Kasumi-1 (cell line): ENCODE results near the gene ABHD3.
"Not testable (repeated sequence)": the region's sequence is repeated elsewhere in the genome, so short reads cannot be mapped to it uniquely, and the experiment has no call there.

Source experiments
- DNase-seq, 2 experiments: peaks; one replicate each; lab custom pipeline; 2025; lab: John Stamatoyannopoulos, UW

ABHD3 gene

DNA sequence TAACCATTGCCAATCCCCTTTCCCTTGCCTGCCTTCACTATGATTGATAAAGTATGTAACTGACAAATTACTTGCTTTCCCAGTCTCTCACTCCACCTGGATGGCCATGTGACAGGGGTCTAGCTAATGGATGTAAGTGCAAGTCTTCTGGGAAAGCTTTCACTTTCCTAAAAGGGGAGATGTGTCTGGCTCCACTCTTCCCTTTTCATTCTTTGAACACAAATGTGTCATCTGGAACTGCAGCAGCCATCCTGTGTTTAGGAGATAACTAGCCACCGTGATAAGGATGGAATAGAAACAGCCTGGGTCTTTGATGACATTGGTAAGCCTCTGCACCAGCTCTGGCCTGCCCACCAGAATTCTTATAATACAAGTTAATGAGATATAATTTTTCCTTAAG lies 54.3 kb downstream of the ABHD3 start:
- DNase-seq: no peak

DNA sequence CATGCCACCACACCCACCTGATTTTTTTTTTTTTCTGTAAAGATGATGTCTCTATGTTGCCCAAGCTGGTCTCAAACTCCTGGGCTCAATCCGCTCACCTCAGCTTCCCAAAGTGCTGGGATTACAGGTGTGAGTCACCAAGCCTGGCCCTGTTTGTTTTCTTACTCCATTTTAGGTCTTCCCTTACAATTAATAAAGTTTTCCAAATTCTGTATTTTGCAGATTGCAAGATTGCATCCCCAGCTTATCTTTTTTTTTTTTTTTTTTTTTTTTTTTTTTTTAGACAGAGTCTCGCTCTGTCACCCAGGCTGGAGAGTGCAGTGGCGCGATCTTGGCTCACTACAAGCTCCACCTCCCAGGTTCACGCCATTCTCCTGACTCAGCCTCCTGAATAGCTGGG lies 64.2 kb downstream of the ABHD3 start:
- DNase-seq: not testable (repeated sequence)

DNA sequence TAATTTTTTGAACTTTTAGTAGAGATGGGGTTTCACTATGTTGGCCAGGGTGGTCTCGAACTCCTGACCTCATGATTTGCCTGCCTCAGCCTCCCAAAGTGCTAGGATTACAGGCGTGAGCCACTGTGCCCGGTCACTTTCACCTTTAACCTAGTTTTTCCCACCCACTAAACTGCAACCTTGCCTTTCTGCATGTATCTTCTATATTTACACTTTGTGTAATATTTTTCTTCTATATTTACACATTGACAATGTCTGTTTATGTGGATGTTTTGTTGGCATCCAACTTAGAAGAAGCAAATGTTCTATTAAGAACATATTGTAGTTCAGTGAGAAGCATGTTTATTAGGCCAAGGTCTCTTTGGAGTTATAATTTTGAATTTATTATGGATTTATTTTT lies 65.8 kb downstream of the ABHD3 start:
- DNase-seq: no peak

DNA sequence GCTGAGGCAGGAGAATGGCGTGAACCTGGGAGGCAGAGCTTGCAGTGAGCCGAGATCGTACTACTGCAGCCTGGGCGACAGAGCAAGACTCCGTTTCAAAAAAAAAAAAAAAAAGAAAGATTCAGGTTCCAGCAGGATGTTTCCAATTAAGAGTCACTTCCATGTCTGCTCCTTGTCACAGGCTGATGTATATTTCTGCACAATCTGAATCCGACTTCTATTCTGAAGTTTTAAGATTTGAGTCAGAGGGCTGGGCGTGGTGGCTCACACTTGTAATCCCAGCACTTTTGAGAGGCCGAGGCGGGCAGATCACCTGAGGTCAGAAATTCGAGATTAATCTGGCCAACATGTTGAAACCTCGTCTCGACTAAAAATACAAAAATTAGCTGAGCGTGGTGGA lies 67.8 kb downstream of the ABHD3 start:
- no peak for DNase-seq

DNA sequence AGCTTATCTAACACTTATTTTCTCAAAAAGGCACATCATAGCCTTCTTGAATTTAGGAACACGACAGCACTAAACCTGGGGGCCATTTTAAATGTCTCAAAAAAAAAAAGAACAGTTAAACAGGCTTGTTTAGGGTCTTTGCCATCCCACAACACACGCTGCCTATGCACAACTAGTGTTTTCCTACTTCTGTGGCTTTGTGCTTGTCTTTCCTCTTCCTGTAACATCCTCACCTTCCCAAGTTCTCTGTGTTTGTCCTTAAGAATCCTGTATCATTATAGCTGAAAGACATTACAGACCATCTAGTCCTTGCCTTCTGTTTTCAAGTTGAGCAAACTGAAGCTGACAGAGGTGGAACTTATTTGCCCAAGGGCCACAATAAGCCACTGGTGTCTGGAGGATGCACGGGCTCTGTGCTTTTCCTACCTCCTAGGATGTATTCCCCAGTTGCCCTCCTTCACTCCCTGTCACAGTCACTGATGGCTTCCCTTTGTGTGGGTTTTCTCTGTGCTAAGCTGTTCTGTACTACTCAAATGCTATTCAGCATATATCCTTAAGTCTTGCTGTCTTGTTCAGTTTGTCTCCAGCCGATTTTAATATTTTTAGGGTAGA lies 69.9 kb downstream of the ABHD3 start:
- DNase-seq: no peak

DNA sequence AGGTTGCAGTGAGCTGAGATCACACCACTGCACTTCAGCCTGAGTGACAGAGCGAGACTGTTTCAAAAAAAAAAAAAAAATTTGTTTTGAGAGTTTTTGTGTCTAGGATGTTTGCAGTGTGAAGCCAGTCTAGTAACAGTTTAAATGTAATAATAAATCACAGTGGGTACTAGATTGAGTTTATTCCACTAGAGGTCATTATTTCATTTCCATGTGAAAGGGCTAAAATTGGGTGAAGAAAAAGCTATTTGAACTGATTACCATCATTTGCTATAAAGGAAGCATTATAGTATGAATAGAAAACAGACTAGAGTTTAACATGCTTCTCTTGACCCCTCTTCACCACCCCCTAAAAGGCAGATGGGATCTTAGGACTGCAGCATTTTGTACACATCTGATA lies 72.2 kb downstream of the ABHD3 start:
- peak in 1 of 2 experiments; percentile 20 for DNase-seq

DNA sequence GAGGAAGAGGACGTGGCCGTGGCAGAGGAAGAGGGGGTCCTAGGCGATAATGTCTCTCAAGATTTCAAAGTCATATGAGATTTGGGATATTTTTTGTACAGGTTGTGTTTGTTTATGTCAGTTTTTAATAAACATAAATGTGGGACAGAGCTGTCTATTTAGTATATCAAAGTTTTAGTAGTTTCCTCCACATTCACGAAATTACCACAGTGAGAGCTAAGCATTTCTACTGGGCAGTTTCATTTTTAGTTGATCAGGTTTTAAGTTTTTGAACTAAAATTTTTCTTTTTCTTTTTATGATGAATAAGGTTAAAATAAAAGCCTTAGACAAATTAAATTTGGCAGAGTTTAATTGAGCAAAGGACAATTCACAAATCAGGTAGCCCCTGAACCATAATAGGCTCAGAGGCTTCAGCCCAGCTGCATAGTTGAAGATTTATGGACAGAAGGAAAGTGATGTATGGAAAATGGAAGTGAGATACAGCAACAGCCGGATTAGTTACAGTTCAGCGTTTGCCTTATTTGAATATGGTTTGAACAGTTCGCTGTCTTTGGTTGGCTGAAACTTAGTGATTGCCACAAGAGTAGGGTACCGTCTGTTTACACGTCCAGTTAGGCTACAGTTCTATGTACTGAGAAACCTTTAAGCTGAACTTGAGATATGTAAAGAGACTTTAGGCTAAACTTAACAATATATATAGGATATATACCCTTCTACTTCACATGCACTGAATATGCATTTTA lies 75.3 kb downstream of the ABHD3 start:
- no peak for DNase-seq

DNA sequence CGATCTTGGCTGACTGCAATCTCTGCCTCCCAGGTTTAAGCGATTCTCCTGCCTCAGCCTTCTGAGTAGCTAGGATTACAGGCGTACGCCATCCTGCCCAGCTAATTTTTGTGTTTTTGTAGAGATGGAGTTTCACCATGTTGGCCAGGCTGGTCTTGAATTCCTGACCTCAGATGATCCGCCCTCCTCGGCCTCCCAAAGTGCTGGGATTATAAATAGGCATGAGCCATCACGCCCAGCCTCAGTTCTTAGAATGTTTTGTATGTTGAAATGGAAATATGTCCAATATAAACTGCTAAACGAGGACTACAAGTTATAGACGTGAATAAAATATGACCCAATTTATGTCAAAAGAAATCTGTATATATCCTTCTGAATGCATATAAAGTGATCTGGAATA lies 82.9 kb downstream of the ABHD3 start:
- DNase-seq: not testable (repeated sequence)

DNA sequence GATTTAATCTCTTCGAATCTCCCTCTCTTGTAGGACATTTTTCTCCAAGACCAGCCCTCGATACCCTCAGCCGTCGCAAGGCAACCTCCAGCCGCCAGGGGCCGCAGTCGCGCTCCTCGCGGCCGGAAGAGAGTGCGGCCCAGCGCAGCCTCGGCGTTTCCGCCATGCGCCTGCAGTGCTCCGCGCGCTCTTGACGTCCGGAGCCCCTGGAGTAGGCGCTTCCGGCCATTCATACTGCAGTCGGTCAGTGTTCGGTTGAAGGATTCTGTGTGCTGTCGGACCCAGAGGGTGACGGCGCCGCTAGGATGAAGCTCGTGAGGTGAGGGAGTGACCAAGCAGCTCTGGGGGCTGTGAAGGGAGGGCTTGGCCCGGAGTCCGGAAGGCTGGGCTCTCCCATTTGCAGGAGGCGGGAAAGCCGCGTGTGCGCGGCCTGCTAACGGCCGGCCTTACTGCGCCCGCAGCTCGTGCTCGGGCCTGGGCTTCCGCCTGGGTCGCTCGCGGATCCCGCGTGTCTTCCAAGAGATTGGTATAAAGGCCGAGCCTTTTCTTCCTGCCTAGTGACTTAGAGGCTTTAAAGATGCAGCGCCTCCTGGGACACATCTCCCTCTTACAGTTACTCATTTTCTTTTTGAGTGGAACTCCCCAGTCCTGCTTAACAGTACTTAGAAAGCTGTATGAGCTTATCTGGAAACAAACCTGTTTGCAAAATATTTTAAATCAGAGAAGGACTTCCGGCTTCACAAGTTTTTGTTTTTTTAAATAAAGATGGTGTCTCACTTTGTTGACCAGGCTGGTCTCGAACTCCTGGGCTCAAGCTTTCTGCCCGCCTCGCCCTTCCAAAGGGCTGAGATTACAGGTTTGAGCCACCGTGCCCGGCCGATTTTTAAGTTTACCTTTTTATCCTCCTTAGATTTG lies 92.2 kb downstream of the ABHD3 start, which contains the start of gene SNRPD1:
TSS of gene SNRPD1 (plus strand) at position 190 of the 915 bp plus-strand sequence. CDS start at position 306, 116 bp downstream.
- peak; percentile 81 to 88 for DNase-seq

DNA sequence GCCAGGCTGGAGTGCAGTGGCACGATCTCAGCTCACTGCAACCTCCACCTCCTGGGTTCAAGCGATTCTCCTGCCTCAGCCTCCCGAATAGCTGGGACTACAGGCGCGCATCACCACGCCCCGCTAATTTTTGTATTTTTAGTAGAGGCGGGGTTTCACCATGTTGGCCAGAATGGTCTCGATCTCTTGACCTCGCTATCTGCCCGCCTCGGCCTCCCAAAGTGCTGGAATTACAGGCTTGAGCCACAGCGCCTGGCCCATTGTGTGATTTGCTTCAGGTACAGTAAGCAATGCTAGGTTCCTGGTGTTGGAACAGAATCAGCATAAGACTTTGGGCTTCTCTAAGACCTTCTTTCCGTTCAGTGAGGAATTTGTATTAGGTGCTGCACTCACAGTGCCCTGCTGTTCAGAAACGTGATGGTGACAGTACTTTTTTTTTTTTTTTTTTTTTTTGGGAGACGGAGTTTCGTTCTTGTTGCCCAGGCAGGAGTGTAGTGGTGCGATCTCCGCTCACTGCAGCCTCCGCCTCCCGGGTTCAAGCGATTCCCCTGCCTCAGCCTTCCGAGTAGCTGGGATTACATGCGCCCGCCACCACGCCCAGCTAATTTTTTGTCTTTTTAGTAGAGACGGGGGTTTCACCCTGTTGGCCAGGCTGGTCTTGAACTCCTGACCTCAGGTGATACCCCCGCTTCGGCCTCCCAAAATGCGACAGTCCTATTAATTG lies 93.0 kb downstream of the ABHD3 start:
- DNase-seq: not testable (repeated sequence)

DNA sequence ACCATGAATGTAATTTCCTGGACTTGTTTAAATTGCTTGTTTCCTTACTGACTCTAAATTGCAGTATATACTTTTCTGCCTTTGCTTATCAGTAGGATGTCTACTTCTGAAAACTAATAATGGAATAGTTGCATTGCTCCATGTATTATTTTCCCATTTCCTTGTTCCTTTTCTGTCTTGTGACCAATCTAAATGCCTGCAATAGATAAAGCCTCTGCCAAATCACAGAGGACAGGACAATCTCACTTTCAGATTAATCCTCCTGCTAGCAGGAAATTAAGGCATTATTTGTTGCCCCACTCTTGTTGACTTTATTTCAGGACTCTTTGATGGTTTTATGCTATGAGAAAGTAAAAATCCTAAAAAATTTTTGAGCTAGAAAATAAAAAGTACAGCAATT lies 99.4 kb downstream of the ABHD3 start:
- no peak for DNase-seq

DNA sequence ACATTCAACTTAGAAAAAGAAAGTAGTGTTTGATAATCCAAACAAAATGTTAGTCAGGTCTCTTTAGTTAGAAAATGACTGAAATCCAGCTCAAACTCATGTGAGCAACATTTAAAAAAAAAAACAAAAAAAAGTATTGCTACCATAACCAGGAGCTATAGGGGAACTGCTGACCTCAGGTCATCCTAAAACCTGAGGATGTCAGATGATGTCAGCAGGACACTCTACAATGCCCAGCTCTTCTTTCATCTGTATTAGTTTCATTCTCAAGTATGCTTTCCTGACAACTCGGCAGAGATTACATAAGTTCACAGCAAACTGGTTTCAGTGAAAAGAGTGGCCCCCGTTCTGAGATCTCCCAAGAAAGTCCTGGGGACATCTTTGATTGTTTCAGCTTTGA lies 99.9 kb downstream of the ABHD3 start:
- no peak for DNase-seq

DNA sequence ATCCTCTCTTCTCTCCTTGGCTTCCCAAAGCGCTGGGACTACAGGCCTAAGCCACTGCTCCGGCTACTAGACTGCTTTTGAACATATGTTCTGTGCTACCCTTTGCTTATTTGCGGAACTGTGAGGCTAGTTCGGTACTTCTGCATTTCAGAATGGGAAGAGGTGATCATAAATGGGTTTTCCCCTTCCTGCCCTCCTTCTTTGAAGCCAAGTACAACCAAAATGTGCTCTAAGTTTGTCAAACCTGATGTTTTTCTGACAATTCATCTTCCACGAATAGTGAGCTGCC lies 102.3 kb downstream of the ABHD3 start:
- peak; percentile 85 to 90 for DNase-seq
